Body of pancreas (tissue), 4 donors: ENCODE data around the gene GPR31. TPM values are rescaled to one million over a fixed set of nuclear protein-coding genes. Genes with fewer than 3 reads are reported as not detected.

Experiments used
- ATAC-seq: fragments of 150-250 bp; one replicate; pipeline ENCODE4 v1.9.1; 2016
- DNase-seq, 4 donors: peaks; one replicate each; pipeline ENCODE4 v3.0.0-alpha.2; 2019
- H3K27ac ChIP-seq, 4 donors: fragments of 200-600 bp; sonication (generic); 1 replicate in 3 of 4; 2 replicates in 1 of 4; pipeline versions ENCODE4 v1.5.1 to v1.6.1; 2016 to 2019; ENCODE audit warnings: mild to moderate bottlenecking in 1 of 4, mixed read lengths in 1 of 4, moderate library complexity in 1 of 4
- H3K27me3 ChIP-seq, 2 donors: fragments of 200-600 bp; sonication (generic); one replicate each; pipeline ENCODE4 v1.6.0; 2016; ENCODE audit warnings: mild to moderate bottlenecking in 1 of 2
- H3K36me3 ChIP-seq, 2 donors: fragments of 200-600 bp; sonication (generic); replicated peaks in 1 of 2; 2 replicates each; pipeline ENCODE4 v1.5.1; 2016; ENCODE audit warnings: low read depth in 2 of 2; ENCODE audit not compliant: insufficient read depth in 1 of 2
- H3K4me1 ChIP-seq: fragments of 200-600 bp; sonication (generic); one replicate; pipeline ENCODE4 v1.6.0; 2016
- H3K4me3 ChIP-seq, 2 donors: fragments of 200-600 bp; sonication (generic); 1 replicate in 1 of 2; 2 replicates in 1 of 2; pipeline ENCODE4 v1.5.1; 2016 to 2019
- H3K9me3 ChIP-seq, 3 donors: fragments of 200-600 bp; sonication (generic); 1 replicate in 2 of 3; 2 replicates in 1 of 3; pipeline ENCODE4 v1.5.1; 2016
- CTCF ChIP-seq, 7 experiments: fragments of 450-650 bp in 4 of 7; fragments of 200-600 bp in 3 of 7; sonication (generic) in 3 of 7; IDR thresholded peaks; one replicate each; pipeline ENCODE4 v1.5.1; 2016 to 2019; ENCODE audit warnings: antibody characterized with exemption in 7 of 7
- POLR2A ChIP-seq, 3 donors: fragments of 450-650 bp; IDR thresholded peaks; one replicate each; pipeline ENCODE4 v1.6.1; 2016; ENCODE audit warnings: antibody characterized with exemption in 3 of 3, mild to moderate bottlenecking in 2 of 3
- WGBS, 2 donors: methylation state at CpG; one replicate each; pipeline ENCODE4 v1.1.5; 2017; 5-methylcytosine and 5-hydroxymethylcytosine counted together
- intact Hi-C: fragments of 100-400 bp; cut with DNase I; formaldehyde crosslinking; loops from one replicate; pipeline ENCODE4 v1.15.1; 2023
- total RNA-seq, 2 donors: library from RNA; depleted of rRNA; stranded (reverse); fragments of >200 nt; gene quantifications; one replicate each; pipeline ENCODE4 v1.1.0, GENCODE V29; 2016

GPR31 gene
- total RNA-seq, 2 donors from 2014 or later: not detected

DNA sequence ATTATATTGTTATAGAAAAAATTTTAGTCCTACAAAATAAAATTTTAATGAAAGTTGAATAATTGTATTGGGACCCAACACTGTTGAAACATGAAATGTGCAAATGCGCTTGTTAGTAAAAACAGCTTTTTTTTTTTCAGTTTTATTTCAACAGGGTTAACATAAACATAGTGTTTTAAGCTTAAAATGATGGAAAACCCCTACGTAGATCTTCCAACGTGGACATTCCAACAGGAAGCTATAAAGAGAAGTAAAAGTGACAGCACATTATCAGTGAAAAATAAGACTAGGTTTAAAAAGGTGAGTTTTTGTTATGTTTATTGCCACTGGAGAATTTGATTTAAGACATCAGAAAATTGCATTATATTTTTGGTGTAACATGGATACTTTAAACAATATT, 6.5 kb upstream of the GPR31 start:
- DNase-seq (no peak), ATAC-seq (no peak)
- no peak overlapping the region for H3K27ac ChIP-seq
- no peaks in the 10 kb centered on the region for H3K4me1 ChIP-seq
- intact Hi-C loops: no loop called here
- WGBS, 2 donors: 57 to 72% methylated on average over 3 of the region's 3 CpGs
- no peaks in the 10 kb centered on the region for H3K36me3 ChIP-seq
- no peaks in the 10 kb centered on the region for H3K9me3 ChIP-seq
- TF ChIP-seq CTCF (IDR thresholded peaks at IDR 0.05) (no peak), POLR2A (IDR thresholded peaks at IDR 0.05) (no peak)
- no peaks in the 10 kb centered on the region for H3K27me3 ChIP-seq
- no peak overlapping the region for H3K4me3 ChIP-seq

DNA sequence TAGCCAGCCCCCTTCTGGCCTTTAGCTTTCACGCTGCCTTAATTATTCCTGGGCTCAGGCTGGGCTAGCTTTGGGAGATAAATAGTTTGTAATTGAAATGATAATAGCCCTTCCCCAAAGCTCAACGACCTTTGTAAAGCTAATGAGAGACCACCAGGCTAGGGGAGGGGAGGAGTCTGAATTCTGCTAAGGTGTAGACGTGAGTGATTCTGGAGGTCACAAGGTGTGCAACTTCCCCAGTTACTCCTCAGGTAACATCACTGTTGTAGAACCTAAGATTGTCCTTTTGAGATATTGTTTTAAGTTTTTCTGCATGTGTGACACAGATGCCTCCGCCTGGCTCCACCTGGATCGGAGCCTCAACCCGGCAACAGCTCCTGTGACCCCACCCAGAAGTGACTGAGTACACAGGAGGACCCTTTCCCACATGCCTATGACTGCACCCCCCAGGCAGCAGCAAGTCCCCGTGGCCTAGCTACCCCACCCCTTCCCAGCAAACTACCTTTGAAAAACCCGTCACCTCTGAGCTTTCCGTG, 5.8 kb upstream of the GPR31 start:
- intact Hi-C loops: no loop called here
- Histone ChIP-seq H3K4me1 (no peaks in the 10 kb centered on the region), H3K4me3 (no peak overlapping the region), H3K27me3 (no peaks in the 10 kb centered on the region), H3K36me3 (no peaks in the 10 kb centered on the region), H3K27ac (no peak overlapping the region), H3K9me3 (no peaks in the 10 kb centered on the region)
- no peak for ATAC-seq
- TF ChIP-seq CTCF (IDR thresholded peaks at IDR 0.05) (no peak), POLR2A (IDR thresholded peaks at IDR 0.05) (no peak)
- 72 to 77% methylated on average over 8 to 9 of the region's 9 CpGs for WGBS, 2 donors
- no peak for DNase-seq

- no peak overlapping the region for H3K27ac ChIP-seq
- no peaks in the 10 kb centered on the region for H3K4me1 ChIP-seq
- no peaks in the 10 kb centered on the region for H3K9me3 ChIP-seq
- intact Hi-C loops: no loop called here
- H3K36me3 ChIP-seq: no peaks in the 10 kb centered on the region
- TF ChIP-seq CTCF (IDR thresholded peaks at IDR 0.05) (no peak), POLR2A (IDR thresholded peaks at IDR 0.05) (no peak)
- no peaks in the 10 kb centered on the region for H3K27me3 ChIP-seq
- no peak overlapping the region for H3K4me3 ChIP-seq
- 70 to 82% methylated on average over 12 of the region's 12 CpGs for WGBS, 2 donors
- DNase-seq: no peak
- no peak for ATAC-seq
These were observed 4.8 kb upstream of the GPR31 start for GRCh38 chr6:167162591-167162990.

DNA sequence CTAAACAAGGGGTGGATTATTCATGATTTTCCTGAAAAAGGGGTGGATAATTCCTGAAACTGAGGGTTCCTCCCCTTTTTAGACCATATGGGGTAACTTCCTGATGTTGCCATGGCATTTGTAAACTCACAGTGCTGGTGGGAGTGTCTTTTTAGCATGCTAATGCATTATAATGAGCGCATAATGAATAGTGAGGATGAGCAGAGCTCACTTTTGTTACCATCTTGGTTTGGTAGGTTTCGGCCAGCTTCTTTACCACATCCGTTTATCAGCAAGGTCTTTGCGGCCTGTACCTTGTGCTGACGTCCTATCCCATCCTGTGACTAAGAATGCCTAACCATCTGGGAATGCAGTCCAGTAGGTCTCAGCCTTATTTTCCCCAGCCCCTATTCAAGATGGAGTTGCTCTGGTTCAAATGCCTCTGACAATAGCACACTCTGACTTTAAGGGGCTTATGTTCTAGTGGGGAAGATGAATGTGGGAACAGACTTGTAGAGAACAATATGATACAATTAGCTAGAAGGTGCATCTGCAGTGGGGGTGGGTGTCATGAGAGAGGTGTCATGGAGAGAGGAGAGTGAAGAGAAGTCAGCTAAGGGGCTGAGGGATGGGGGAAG, 4.2 kb upstream of the GPR31 start:
- Histone ChIP-seq H3K27me3 (no peaks in the 10 kb centered on the region), H3K9me3 (no peaks in the 10 kb centered on the region), H3K27ac (no peak overlapping the region), H3K36me3 (no peaks in the 10 kb centered on the region), H3K4me3 (no peak overlapping the region), H3K4me1 (no peaks in the 10 kb centered on the region)
- DNase-seq (no peak), ATAC-seq (no peak)
- intact Hi-C loops: no loop called here
- TF ChIP-seq CTCF (IDR thresholded peaks at IDR 0.05) (no peak), POLR2A (IDR thresholded peaks at IDR 0.05) (no peak)
- WGBS, 2 donors: 91 to 92% methylated on average over 5 of the region's 5 CpGs

DNA sequence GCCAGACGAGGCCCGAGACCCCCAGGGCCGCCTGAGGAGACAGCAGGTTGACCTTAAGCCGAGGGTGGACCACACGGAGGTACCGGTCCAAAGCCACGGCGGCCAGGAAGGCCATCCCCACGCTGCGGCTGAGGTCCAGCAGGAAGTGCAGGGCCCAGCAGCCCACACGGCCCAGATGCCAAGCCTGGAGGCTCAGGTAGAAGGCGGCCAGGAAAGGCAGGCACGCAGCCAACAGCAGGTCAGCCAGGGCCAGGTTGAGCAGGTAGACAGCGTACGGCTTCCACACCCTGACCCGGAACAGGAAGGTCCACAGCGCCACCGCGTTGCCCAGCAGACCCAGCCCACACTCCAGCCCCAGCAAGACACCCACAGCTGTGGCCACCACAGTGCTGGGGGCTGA, 366 bp downstream of the GPR31 start:
- no peaks in the 10 kb centered on the region for H3K9me3 ChIP-seq
- H3K27ac ChIP-seq: no peak overlapping the region
- H3K4me1 ChIP-seq: no peaks in the 10 kb centered on the region
- no peaks in the 10 kb centered on the region for H3K36me3 ChIP-seq
- no peaks in the 10 kb centered on the region for H3K27me3 ChIP-seq
- ATAC-seq (no peak), DNase-seq (no peak)
- 80 to 85% methylated on average over 11 to 19 of the region's 19 CpGs for WGBS, 2 donors
- TF ChIP-seq POLR2A (IDR thresholded peaks at IDR 0.05) (no peak), CTCF (IDR thresholded peaks at IDR 0.05) (no peak)
- no peak overlapping the region for H3K4me3 ChIP-seq
- intact Hi-C loops: no loop called here
